Esophagus muscularis mucosa (tissue), 4 donors: ENCODE measurements around the gene GPR61. TPM values are rescaled to one million over a fixed set of nuclear protein-coding genes. Genes with fewer than 3 reads are reported as not detected.

Experiments
- DNase-seq: peaks from one replicate; pipeline ENCODE4 v3.0.0-alpha.2; 2017; ENCODE audit errors: extremely low spot score
- H3K27ac ChIP-seq, 4 donors: fragments of 200-600 bp; sonication (generic); replicated peaks in 1 of 4; 1 replicate in 3 of 4; 2 replicates in 1 of 4; pipeline ENCODE4 v1.5.1; 2016 to 2019; ENCODE audit warnings: mild to moderate bottlenecking in 1 of 4
- H3K27me3 ChIP-seq, 4 donors: fragments of 200-600 bp; sonication (generic); one replicate each; pipeline versions ENCODE4 v1.5.1 to v1.6.0; 2016 to 2019
- H3K36me3 ChIP-seq, 4 donors: fragments of 200-600 bp; sonication (generic); one replicate each; pipeline ENCODE4 v1.5.1; 2016 to 2019
- H3K4me1 ChIP-seq, 4 donors: fragments of 200-600 bp; sonication (generic); one replicate each; pipeline ENCODE4 v1.5.1; 2016 to 2019
- H3K4me3 ChIP-seq, 4 donors: fragments of 200-600 bp; sonication (generic); 1 replicate in 2 of 4; 2 replicates in 2 of 4; pipeline ENCODE4 v1.5.1; 2016 to 2019; ENCODE audit warnings: mild to moderate bottlenecking in 4 of 4, moderate library complexity in 1 of 4
- H3K9me3 ChIP-seq, 4 donors: fragments of 200-600 bp; sonication (generic); 1 replicate in 3 of 4; 2 replicates in 1 of 4; pipeline ENCODE4 v1.5.1; 2016 to 2019
- EP300 ChIP-seq: sonication (generic); formaldehyde crosslinking; IDR thresholded peaks from one replicate; pipeline ENCODE4 v1.6.1; 2017; ENCODE audit warnings: antibody characterized with exemption
- POLR2A ChIP-seq: fragments of 450-650 bp; IDR thresholded peaks from one replicate; pipeline ENCODE4 v1.6.1; 2017; ENCODE audit warnings: antibody characterized with exemption, moderate library complexity, mild to moderate bottlenecking, low read depth
- POLR2AphosphoS5 ChIP-seq, 2 donors: sonication (generic); formaldehyde crosslinking; IDR thresholded peaks; one replicate each; pipeline ENCODE4 v1.6.1; 2017; ENCODE audit warnings: antibody characterized with exemption in 2 of 2
- WGBS: methylation state at CpG from one replicate; pipeline ENCODE4 v1.1.5; 2018; 5-methylcytosine and 5-hydroxymethylcytosine counted together
- intact Hi-C: fragments of 100-400 bp; cut with DNase I; formaldehyde crosslinking; loops from one replicate; pipeline ENCODE4 v1.15.1; 2023
- small RNA-seq, 3 donors: library from RNA; depleted of rRNA; stranded (forward); fragments of <200 nt; gene quantifications; one replicate each; pipeline ENCODE3, GENCODE V24; 2016
- total RNA-seq, 4 donors: library from RNA; depleted of rRNA; stranded (reverse); fragments of >200 nt; gene quantifications; one replicate each; pipeline versions ENCODE4 v1.1.0 to v1.2.1, GENCODE V29; 2016
- TF ChIP-seq, protein P1 (sequence below), 3 experiments: fragments of 200-600 bp in 2 of 3; fragments of 450-650 bp in 1 of 3; sonication (generic) in 2 of 3; IDR thresholded peaks; one replicate each; pipeline ENCODE4 v1.5.1; 2017 to 2019; ENCODE audit warnings: antibody characterized with exemption in 3 of 3, mild to moderate bottlenecking in 2 of 3, moderate library complexity in 1 of 3

The GPR61 gene
- total RNA-seq, 4 donors from 2014 or later, result not detected

DNA sequence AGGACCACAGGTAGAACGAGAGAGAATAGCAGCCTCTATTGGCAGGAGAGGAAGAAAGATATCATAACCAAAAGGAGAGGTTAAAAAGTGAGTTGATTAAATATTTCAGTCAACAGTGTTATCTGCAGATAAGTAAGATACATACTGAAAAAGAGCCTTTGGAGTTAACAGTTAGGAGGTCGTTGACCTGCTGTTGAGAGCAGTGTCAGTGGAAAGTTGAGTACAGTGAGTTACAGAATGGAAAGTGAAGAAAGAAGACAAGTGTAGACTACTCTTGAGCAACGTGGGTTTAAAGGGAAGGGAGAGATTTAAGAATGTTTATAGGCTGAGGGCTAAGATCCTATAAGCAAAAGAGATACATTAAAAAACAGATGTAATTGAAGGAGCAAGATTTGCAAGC is 49.5 kb downstream of the GPR61 start:
- TF ChIP-seq, protein P1, sequence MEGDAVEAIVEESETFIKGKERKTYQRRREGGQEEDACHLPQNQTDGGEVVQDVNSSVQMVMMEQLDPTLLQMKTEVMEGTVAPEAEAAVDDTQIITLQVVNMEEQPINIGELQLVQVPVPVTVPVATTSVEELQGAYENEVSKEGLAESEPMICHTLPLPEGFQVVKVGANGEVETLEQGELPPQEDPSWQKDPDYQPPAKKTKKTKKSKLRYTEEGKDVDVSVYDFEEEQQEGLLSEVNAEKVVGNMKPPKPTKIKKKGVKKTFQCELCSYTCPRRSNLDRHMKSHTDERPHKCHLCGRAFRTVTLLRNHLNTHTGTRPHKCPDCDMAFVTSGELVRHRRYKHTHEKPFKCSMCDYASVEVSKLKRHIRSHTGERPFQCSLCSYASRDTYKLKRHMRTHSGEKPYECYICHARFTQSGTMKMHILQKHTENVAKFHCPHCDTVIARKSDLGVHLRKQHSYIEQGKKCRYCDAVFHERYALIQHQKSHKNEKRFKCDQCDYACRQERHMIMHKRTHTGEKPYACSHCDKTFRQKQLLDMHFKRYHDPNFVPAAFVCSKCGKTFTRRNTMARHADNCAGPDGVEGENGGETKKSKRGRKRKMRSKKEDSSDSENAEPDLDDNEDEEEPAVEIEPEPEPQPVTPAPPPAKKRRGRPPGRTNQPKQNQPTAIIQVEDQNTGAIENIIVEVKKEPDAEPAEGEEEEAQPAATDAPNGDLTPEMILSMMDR (IDR thresholded peaks at IDR 0.05), result no peak
- TF ChIP-seq POLR2AphosphoS5 (IDR thresholded peaks at IDR 0.05) (no peak), EP300 (no peak), POLR2A (no peak)
- intact Hi-C loops, result no loop called here
- no peaks in the 10 kb centered on the region for H3K4me1 ChIP-seq
- no peaks in the 10 kb centered on the region for H3K27me3 ChIP-seq
- WGBS, result 87% methylated on average over 3 of the region's 3 CpGs
- no peak overlapping the region for H3K27ac ChIP-seq
- no peak for DNase-seq
- peaks cover 34 to 99% (median 75%) of the 10 kb centered on the region in 4 donors for H3K36me3 ChIP-seq
- no peak overlapping the region for H3K4me3 ChIP-seq
- H3K9me3 ChIP-seq, result no peaks in the 10 kb centered on the region

DNA sequence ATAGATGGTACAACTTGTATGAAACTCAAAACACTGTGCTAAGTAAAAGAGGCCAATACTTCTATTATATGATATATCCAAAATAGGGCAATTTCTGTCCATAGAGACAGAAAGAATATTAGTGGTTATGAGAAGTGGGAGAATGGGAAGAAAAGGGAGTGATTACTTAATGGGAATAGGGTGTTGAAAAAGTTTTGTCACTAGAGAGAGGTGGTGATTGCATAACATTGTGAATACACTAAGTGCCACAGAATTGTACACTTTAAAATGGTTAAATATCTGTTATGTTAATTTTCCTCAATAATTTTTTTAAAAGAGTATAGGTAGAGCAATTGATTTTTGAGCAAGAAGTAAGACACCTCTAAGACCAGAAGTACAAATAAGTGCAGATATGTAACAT is 50.0 kb downstream of the GPR61 start:
- DNase-seq, result no peak
- Histone ChIP-seq H3K27ac (no peak overlapping the region), H3K36me3 (peaks cover 34 to 99% (median 71%) of the 10 kb centered on the region in 4 donors), H3K27me3 (no peaks in the 10 kb centered on the region), H3K4me3 (no peak overlapping the region), H3K4me1 (no peaks in the 10 kb centered on the region), H3K9me3 (no peaks in the 10 kb centered on the region)
- TF ChIP-seq EP300, result no peak
- intact Hi-C loops, result no loop called here

DNA sequence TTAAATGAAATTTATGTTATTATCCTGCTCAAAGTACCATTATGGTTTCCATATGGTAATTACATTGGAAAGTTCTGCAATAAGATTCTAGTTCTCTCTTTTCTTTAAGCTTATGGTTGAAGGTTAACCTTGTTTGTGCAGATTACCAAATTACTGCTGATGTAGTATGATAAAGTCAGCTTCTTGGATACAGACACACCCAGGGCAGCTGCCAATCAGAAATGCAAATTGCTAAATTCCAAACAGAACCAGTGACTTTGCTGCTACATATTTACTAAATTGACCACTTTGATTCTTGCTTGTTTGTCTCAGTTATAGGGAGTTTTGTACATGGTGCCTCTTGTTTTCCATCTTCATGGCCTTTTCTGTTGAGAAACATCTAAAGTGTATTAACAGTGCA is 53.2 kb downstream of the GPR61 start:
- intact Hi-C loops, result no loop called here
- H3K36me3 ChIP-seq, result peaks cover 18 to 91% (median 60%) of the 10 kb centered on the region in 4 donors

DNA sequence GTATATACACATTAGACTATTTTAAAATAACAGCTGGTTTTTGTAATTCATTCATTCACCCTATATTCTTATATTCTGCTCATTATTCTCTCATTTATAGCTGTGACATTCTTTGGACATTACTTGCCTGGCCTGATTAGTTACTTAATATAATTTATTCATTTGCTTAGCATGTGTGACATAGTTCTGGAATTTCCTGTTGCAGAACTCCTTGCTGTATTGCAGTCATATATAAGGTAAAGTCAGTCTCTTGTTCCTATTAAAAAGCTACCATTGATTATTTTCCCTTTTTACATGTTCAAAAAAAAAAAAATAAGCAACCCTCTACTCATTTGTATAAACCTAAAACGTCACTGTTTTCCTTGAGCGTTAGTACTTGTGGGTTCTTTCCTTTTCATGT is 55.9 kb downstream of the GPR61 start:
- H3K27ac ChIP-seq, result no peak overlapping the region
- intact Hi-C loops, result no loop called here
- peaks cover 15 to 76% (median 49%) of the 10 kb centered on the region in 4 donors for H3K36me3 ChIP-seq
- WGBS, result 90% methylated on average over 2 of the region's 2 CpGs
- no peaks in the 10 kb centered on the region for H3K4me1 ChIP-seq
- no peak overlapping the region for H3K4me3 ChIP-seq
- TF ChIP-seq POLR2A (no peak), POLR2AphosphoS5 (IDR thresholded peaks at IDR 0.05) (no peak), EP300 (no peak)
- TF ChIP-seq, protein P1 (IDR thresholded peaks at IDR 0.05), result no peak
- no peaks in the 10 kb centered on the region for H3K27me3 ChIP-seq
- H3K9me3 ChIP-seq, result no peaks in the 10 kb centered on the region
- no peak for DNase-seq

More for the DNA sequence above, 53.2 kb downstream of the GPR61 start:
- Histone ChIP-seq H3K4me1 (no peaks in the 10 kb centered on the region), H3K27me3 (no peaks in the 10 kb centered on the region), H3K4me3 (no peak overlapping the region), H3K27ac (no peak overlapping the region), H3K9me3 (no peaks in the 10 kb centered on the region)
- DNase-seq, result no peak
- TF ChIP-seq EP300 (no peak), POLR2AphosphoS5 (IDR thresholded peaks at IDR 0.05) (peak in 1 of 2 donors; percentile 6)

Small RNAs within 50 kb of the gene (small RNA-seq; reads per million reads assigned to genes)
- 0 reads per million in 3 donors for gene RNU6V

Other genes with a start within 250 kb of the GPR61 start
- gene MYBPHL, start 232.9 kb upstream of the GPR61 start, total RNA-seq, result not detected
- 100 to 1,000 TPM in 3 of 4 donors, 10 to 100 TPM in 1; 92.6 to 136 (median 134) TPM for gene SORT1, start 142.0 kb upstream of the GPR61 start, total RNA-seq
- gene PSMA5, start 113.4 kb upstream of the GPR61 start, total RNA-seq, result 10 to 100 TPM; 15.8 to 29.8 (median 27.4) TPM
- 1 to 10 TPM; 2.7 to 8.0 (median 4.6) TPM for gene SYPL2, start 73.3 kb upstream of the GPR61 start, total RNA-seq
- gene ATXN7L2, start 56.0 kb upstream of the GPR61 start, total RNA-seq, result 1 to 10 TPM; 2.2 to 3.3 (median 2.7) TPM
- gene CYB561D1, start 45.8 kb upstream of the GPR61 start, total RNA-seq, result 10 to 100 TPM in 2 of 4 donors, 1 to 10 TPM in 2; 6.2 to 16.4 (median 8.2) TPM
- 10 to 100 TPM in 2 of 4 donors, 1 to 10 TPM in 2; 8.4 to 23.7 (median 14.0) TPM for gene AMIGO1, start 30.1 kb upstream of the GPR61 start, total RNA-seq
- gene GNAI3, start 8.7 kb downstream of the GPR61 start, total RNA-seq, result 1 to 10 TPM; 5.9 to 7.2 (median 6.6) TPM
- under 1 TPM in 1 of 4 donors, not detected in 3; 0.33 TPM for gene GNAT2, start 79.7 kb downstream of the GPR61 start, total RNA-seq
- 10 to 100 TPM; 23.7 to 38.8 (median 33.2) TPM for gene AMPD2, start 80.0 kb downstream of the GPR61 start, total RNA-seq
- 10 to 100 TPM; 33.1 to 43.1 (median 39.1) TPM for gene GSTM4, start 116.2 kb downstream of the GPR61 start, total RNA-seq
- 10 to 100 TPM; 19.9 to 59.0 (median 39.3) TPM for gene GSTM2, start 128.2 kb downstream of the GPR61 start, total RNA-seq
- gene GSTM1, start 147.9 kb downstream of the GPR61 start, total RNA-seq, result 10 to 100 TPM in 1 of 4 donors, not detected in 3; 23.1 TPM
- gene GSTM5, start 172.4 kb downstream of the GPR61 start, total RNA-seq, result 1 to 10 TPM; 4.2 to 7.6 (median 6.0) TPM
- gene GSTM3, start 201.2 kb downstream of the GPR61 start, total RNA-seq, result 100 to 1,000 TPM in 1 of 4 donors, 10 to 100 TPM in 3; 64.6 to 111 (median 76.9) TPM
- gene EPS8L3, start 224.1 kb downstream of the GPR61 start, total RNA-seq, result under 1 TPM in 1 of 4 donors, not detected in 3; 0.52 TPM